IMR-90 (cell line): ENCODE results near the gene PLOD1.

Experiments
- BHLHE40 ChIP-seq: fragments of 150-350 bp; IDR thresholded peaks from 2 replicates; pipeline ENCODE4 v1.6.1; 2016; ENCODE audit warnings: mild to moderate bottlenecking, low read depth, low read length
- CEBPB ChIP-seq: IDR thresholded peaks from 2 replicates; pipeline ENCODE4 v1.6.1; 2012; ENCODE audit warnings: low read depth, low read length, improper control_type of control experiment
- CHD1 ChIP-seq: IDR thresholded peaks from 2 replicates; pipeline ENCODE4 v1.6.1; 2012; ENCODE audit warnings: low read depth, low read length, improper control_type of control experiment
- MAZ ChIP-seq: IDR thresholded peaks from 2 replicates; pipeline ENCODE4 v1.6.1; 2012; ENCODE audit warnings: low read depth, mild to moderate bottlenecking, low read length, improper control_type of control experiment, moderate library complexity, borderline replicate concordance
- MXI1 ChIP-seq: IDR thresholded peaks from 2 replicates; pipeline ENCODE4 v1.6.1; 2012; ENCODE audit warnings: low read depth, mild to moderate bottlenecking, low read length, moderate library complexity, borderline replicate concordance
- POLR2A ChIP-seq: IDR thresholded peaks from 2 replicates; pipeline ENCODE4 v1.6.1; 2012; ENCODE audit warnings: mild to moderate bottlenecking, low read depth, low read length
- RCOR1 ChIP-seq: IDR thresholded peaks from 2 replicates; pipeline ENCODE4 v1.6.1; 2012; ENCODE audit warnings: mild to moderate bottlenecking, low read length, improper control_type of control experiment; ENCODE audit not compliant: insufficient replicate concordance
- RFX5 ChIP-seq: IDR thresholded peaks from 2 replicates; pipeline ENCODE4 v1.8.0; 2012; ENCODE audit warnings: low read depth, mild to moderate bottlenecking, low read length, moderate library complexity
- TF ChIP-seq, protein P1 (sequence below): conservative IDR thresholded peaks from 2 replicates; pipeline ENCODE4 v1.5.1; 2012; ENCODE audit warnings: mild to moderate bottlenecking, low read depth, low read length, improper control_type of control experiment

GRCh38 chr1:11977625-11978024 is 43.1 kb downstream of the PLOD1 start:
- TF ChIP-seq POLR2A (no peak), MAZ (no peak), BHLHE40 (no peak), RCOR1 (no peak), CEBPB (no peak), RFX5 (no peak), CHD1 (no peak), MXI1 (no peak)
- TF ChIP-seq, protein P1, sequence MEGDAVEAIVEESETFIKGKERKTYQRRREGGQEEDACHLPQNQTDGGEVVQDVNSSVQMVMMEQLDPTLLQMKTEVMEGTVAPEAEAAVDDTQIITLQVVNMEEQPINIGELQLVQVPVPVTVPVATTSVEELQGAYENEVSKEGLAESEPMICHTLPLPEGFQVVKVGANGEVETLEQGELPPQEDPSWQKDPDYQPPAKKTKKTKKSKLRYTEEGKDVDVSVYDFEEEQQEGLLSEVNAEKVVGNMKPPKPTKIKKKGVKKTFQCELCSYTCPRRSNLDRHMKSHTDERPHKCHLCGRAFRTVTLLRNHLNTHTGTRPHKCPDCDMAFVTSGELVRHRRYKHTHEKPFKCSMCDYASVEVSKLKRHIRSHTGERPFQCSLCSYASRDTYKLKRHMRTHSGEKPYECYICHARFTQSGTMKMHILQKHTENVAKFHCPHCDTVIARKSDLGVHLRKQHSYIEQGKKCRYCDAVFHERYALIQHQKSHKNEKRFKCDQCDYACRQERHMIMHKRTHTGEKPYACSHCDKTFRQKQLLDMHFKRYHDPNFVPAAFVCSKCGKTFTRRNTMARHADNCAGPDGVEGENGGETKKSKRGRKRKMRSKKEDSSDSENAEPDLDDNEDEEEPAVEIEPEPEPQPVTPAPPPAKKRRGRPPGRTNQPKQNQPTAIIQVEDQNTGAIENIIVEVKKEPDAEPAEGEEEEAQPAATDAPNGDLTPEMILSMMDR = no peak
